ENCODE results near the gene SMC3. TPM values are rescaled to one million over a fixed set of nuclear protein-coding genes. Genes with fewer than 3 reads are reported as not detected.
A peak's percentile ranks its signal among the peaks of the same experiment; 100 is the strongest.
"Not testable (repeated sequence)": the region's sequence is repeated elsewhere in the genome, so short reads cannot be mapped to it uniquely, and the experiment has no call there.

SMC3 gene
- polyA plus RNA-seq, 4 donors = 19.2 to 82.4 (median 22.2) TPM

GRCh38 chr10:110617425-110618229, 50.1 kb downstream of the SMC3 start:
- Histone ChIP-seq H3K36me3 (ENCODE audit: control insufficient read depth in 3 of 3, insufficient read depth in 2 of 3, low read depth in 1 of 3, low read length in 3 of 3) (no peaks in the 10 kb centered on the region), H3K27ac (ENCODE audit: low read depth in 1 of 3, low read length in 2 of 3) (no peak overlapping the region), H3K4me3 (ENCODE audit: low read depth in 1 of 3, low read length in 3 of 3) (no peak overlapping the region), H3K4me1 (ENCODE audit: control insufficient read depth in 3 of 3, insufficient read depth in 2 of 3, low read depth in 1 of 3, low read length in 2 of 3) (no peaks in the 10 kb centered on the region), H3K27me3 (ENCODE audit: control insufficient read depth in 3 of 3, insufficient read depth in 3 of 3, low read length in 3 of 3) (no peaks in the 10 kb centered on the region), H3K9me3 (ENCODE audit: control insufficient read depth in 2 of 2, insufficient read depth in 1 of 2, low read depth in 1 of 2, low read length in 1 of 2) (no peaks in the 10 kb centered on the region)
- no peak for FAIRE-seq
- 90 to 99% (median 95%) methylated on average over 6 to 7 of the region's 7 CpGs for WGBS, 3 donors
- DNase-seq = no peak

GRCh38 chr10:110618230-110618610, 50.7 kb downstream of the SMC3 start:
- Histone ChIP-seq H3K4me1 (ENCODE audit: control insufficient read depth in 3 of 3, insufficient read depth in 2 of 3, low read depth in 1 of 3, low read length in 2 of 3) (no peaks in the 10 kb centered on the region), H3K27ac (ENCODE audit: low read depth in 1 of 3, low read length in 2 of 3) (no peak overlapping the region), H3K9me3 (ENCODE audit: control insufficient read depth in 2 of 2, insufficient read depth in 1 of 2, low read depth in 1 of 2, low read length in 1 of 2) (no peaks in the 10 kb centered on the region), H3K4me3 (ENCODE audit: low read depth in 1 of 3, low read length in 3 of 3) (no peak overlapping the region), H3K36me3 (ENCODE audit: control insufficient read depth in 3 of 3, insufficient read depth in 2 of 3, low read depth in 1 of 3, low read length in 3 of 3) (no peaks in the 10 kb centered on the region), H3K27me3 (ENCODE audit: control insufficient read depth in 3 of 3, insufficient read depth in 3 of 3, low read length in 3 of 3) (no peaks in the 10 kb centered on the region)
- DNase-seq (no peak), FAIRE-seq (no peak)
- WGBS, 3 donors = 62 to 80% (median 74%) methylated on average over 5 of the region's 5 CpGs

GRCh38 chr10:110619514-110620397, 52.3 kb downstream of the SMC3 start:
- H3K4me3 ChIP-seq (ENCODE audit: low read depth in 1 of 3, low read length in 3 of 3) = no peak overlapping the region
- WGBS, 3 donors = 44 to 65% (median 61%) methylated on average over 3 of the region's 3 CpGs
- DNase-seq (no peak), FAIRE-seq (no peak)
- H3K9me3 ChIP-seq (ENCODE audit: control insufficient read depth in 2 of 2, insufficient read depth in 1 of 2, low read depth in 1 of 2, low read length in 1 of 2) = no peaks in the 10 kb centered on the region
- H3K36me3 ChIP-seq (ENCODE audit: control insufficient read depth in 3 of 3, insufficient read depth in 2 of 3, low read depth in 1 of 3, low read length in 3 of 3) = no peaks in the 10 kb centered on the region
- H3K27me3 ChIP-seq (ENCODE audit: control insufficient read depth in 3 of 3, insufficient read depth in 3 of 3, low read length in 3 of 3) = no peaks in the 10 kb centered on the region
- no peak overlapping the region for H3K27ac ChIP-seq (ENCODE audit: low read depth in 1 of 3, low read length in 2 of 3)
- no peaks in the 10 kb centered on the region for H3K4me1 ChIP-seq (ENCODE audit: control insufficient read depth in 3 of 3, insufficient read depth in 2 of 3, low read depth in 1 of 3, low read length in 2 of 3)

GRCh38 chr10:110620398-110620719, 52.9 kb downstream of the SMC3 start:
- FAIRE-seq = no peak
- no peak overlapping the region for H3K4me3 ChIP-seq (ENCODE audit: low read depth in 1 of 3, low read length in 3 of 3)

GRCh38 chr10:110623316-110623715, 55.8 kb downstream of the SMC3 start:
- DNase-seq; H3K4me3 ChIP-seq (ENCODE audit: low read depth in 1 of 3, low read length in 3 of 3); H3K4me1 ChIP-seq (ENCODE audit: control insufficient read depth in 3 of 3, insufficient read depth in 2 of 3, low read depth in 1 of 3, low read length in 2 of 3); H3K36me3 ChIP-seq (ENCODE audit: control insufficient read depth in 3 of 3, insufficient read depth in 2 of 3, low read depth in 1 of 3, low read length in 3 of 3); H3K27me3 ChIP-seq (ENCODE audit: control insufficient read depth in 3 of 3, insufficient read depth in 3 of 3, low read length in 3 of 3); H3K9me3 ChIP-seq (ENCODE audit: control insufficient read depth in 2 of 2, insufficient read depth in 1 of 2, low read depth in 1 of 2, low read length in 1 of 2); FAIRE-seq; H3K27ac ChIP-seq (ENCODE audit: low read depth in 1 of 3, low read length in 2 of 3): not testable (repeated sequence)
- 78 to 96% (median 78%) methylated on average over 4 of the region's 4 CpGs for WGBS, 3 donors

More at GRCh38 chr10:110620398-110620719, 52.9 kb downstream of the SMC3 start:
- Histone ChIP-seq H3K9me3 (ENCODE audit: control insufficient read depth in 2 of 2, insufficient read depth in 1 of 2, low read depth in 1 of 2, low read length in 1 of 2) (no peaks in the 10 kb centered on the region), H3K36me3 (ENCODE audit: control insufficient read depth in 3 of 3, insufficient read depth in 2 of 3, low read depth in 1 of 3, low read length in 3 of 3) (no peaks in the 10 kb centered on the region), H3K27me3 (ENCODE audit: control insufficient read depth in 3 of 3, insufficient read depth in 3 of 3, low read length in 3 of 3) (no peaks in the 10 kb centered on the region), H3K27ac (ENCODE audit: low read depth in 1 of 3, low read length in 2 of 3) (no peak overlapping the region), H3K4me1 (ENCODE audit: control insufficient read depth in 3 of 3, insufficient read depth in 2 of 3, low read depth in 1 of 3, low read length in 2 of 3) (no peaks in the 10 kb centered on the region)
- DNase-seq = no peak
- 96 to 100% (median 98%) methylated on average over 2 of the region's 2 CpGs for WGBS, 3 donors

- FAIRE-seq (no peak), DNase-seq (peak; percentile 41 to 90)
- H3K4me3 ChIP-seq (ENCODE audit: low read depth in 1 of 3, low read length in 3 of 3) = no peak overlapping the region
- peaks cover 0 to 2% (median 0%) of the 10 kb centered on the region in 3 donors for H3K4me1 ChIP-seq (ENCODE audit: control insufficient read depth in 3 of 3, insufficient read depth in 2 of 3, low read depth in 1 of 3, low read length in 2 of 3)
- no peaks in the 10 kb centered on the region for H3K27me3 ChIP-seq (ENCODE audit: control insufficient read depth in 3 of 3, insufficient read depth in 3 of 3, low read length in 3 of 3)
- peak overlapping the region in 2 of 3 donors; percentile 22 to 78 for H3K27ac ChIP-seq (ENCODE audit: low read depth in 1 of 3, low read length in 2 of 3)
- no peaks in the 10 kb centered on the region for H3K9me3 ChIP-seq (ENCODE audit: control insufficient read depth in 2 of 2, insufficient read depth in 1 of 2, low read depth in 1 of 2, low read length in 1 of 2)
- H3K36me3 ChIP-seq (ENCODE audit: control insufficient read depth in 3 of 3, insufficient read depth in 2 of 3, low read depth in 1 of 3, low read length in 3 of 3) = no peaks in the 10 kb centered on the region
- WGBS, 3 donors = 48 to 81% (median 63%) methylated on average over 6 of the region's 6 CpGs
Observed at GRCh38 chr10:110625356-110625894, 57.9 kb downstream of the SMC3 start.

- WGBS, 3 donors = 66 to 82% (median 73%) methylated on average over 5 of the region's 5 CpGs
- Histone ChIP-seq H3K27me3 (ENCODE audit: control insufficient read depth in 3 of 3, insufficient read depth in 3 of 3, low read length in 3 of 3) (no peaks in the 10 kb centered on the region), H3K36me3 (ENCODE audit: control insufficient read depth in 3 of 3, insufficient read depth in 2 of 3, low read depth in 1 of 3, low read length in 3 of 3) (no peaks in the 10 kb centered on the region), H3K27ac (ENCODE audit: low read depth in 1 of 3, low read length in 2 of 3) (peak overlapping the region in 2 of 3 donors; percentile 22 to 78), H3K4me1 (ENCODE audit: control insufficient read depth in 3 of 3, insufficient read depth in 2 of 3, low read depth in 1 of 3, low read length in 2 of 3) (peaks cover 0 to 2% (median 0%) of the 10 kb centered on the region in 3 donors), H3K9me3 (ENCODE audit: control insufficient read depth in 2 of 2, insufficient read depth in 1 of 2, low read depth in 1 of 2, low read length in 1 of 2) (no peaks in the 10 kb centered on the region), H3K4me3 (ENCODE audit: low read depth in 1 of 3, low read length in 3 of 3) (no peak overlapping the region)
- DNase-seq (peak; percentile 24 to 79), FAIRE-seq (no peak)
Observed at GRCh38 chr10:110625951-110626855, 58.7 kb downstream of the SMC3 start.

GRCh38 chr10:110628161-110628560, 60.7 kb downstream of the SMC3 start:
- FAIRE-seq (no peak), DNase-seq (no peak)
- no peaks in the 10 kb centered on the region for H3K27me3 ChIP-seq (ENCODE audit: control insufficient read depth in 3 of 3, insufficient read depth in 3 of 3, low read length in 3 of 3)
- H3K9me3 ChIP-seq (ENCODE audit: control insufficient read depth in 2 of 2, insufficient read depth in 1 of 2, low read depth in 1 of 2, low read length in 1 of 2) = no peaks in the 10 kb centered on the region
- peaks cover 0 to 2% (median 0%) of the 10 kb centered on the region in 3 donors for H3K4me1 ChIP-seq (ENCODE audit: control insufficient read depth in 3 of 3, insufficient read depth in 2 of 3, low read depth in 1 of 3, low read length in 2 of 3)
- H3K4me3 ChIP-seq (ENCODE audit: low read depth in 1 of 3, low read length in 3 of 3) = no peak overlapping the region
- no peak overlapping the region for H3K27ac ChIP-seq (ENCODE audit: low read depth in 1 of 3, low read length in 2 of 3)
- H3K36me3 ChIP-seq (ENCODE audit: control insufficient read depth in 3 of 3, insufficient read depth in 2 of 3, low read depth in 1 of 3, low read length in 3 of 3) = no peaks in the 10 kb centered on the region

All from small intestine (tissue), 7 donors.